ENCODE results near the gene RAB42.

DNA sequence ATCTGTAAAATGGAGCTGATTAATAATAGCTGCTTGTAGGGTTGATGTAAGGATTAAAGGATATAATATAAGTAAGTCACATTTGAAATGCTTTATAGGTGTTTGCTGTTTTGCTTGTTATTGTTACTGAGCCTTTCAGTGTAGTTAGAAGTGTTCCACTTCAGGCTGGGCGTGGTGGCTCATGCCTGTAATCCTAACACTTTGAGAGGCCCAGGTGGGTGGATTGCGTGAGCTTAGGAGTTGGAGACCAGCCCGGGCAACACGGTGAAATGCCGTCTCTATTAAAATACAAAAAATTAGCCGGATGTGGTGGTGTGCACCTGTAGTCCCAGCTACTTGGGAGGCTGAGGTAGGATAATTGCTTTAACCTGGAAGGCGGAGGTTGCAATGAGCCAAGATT is 27.0 kb upstream of the RAB42 start:
- TF ChIP-seq, protein P1, sequence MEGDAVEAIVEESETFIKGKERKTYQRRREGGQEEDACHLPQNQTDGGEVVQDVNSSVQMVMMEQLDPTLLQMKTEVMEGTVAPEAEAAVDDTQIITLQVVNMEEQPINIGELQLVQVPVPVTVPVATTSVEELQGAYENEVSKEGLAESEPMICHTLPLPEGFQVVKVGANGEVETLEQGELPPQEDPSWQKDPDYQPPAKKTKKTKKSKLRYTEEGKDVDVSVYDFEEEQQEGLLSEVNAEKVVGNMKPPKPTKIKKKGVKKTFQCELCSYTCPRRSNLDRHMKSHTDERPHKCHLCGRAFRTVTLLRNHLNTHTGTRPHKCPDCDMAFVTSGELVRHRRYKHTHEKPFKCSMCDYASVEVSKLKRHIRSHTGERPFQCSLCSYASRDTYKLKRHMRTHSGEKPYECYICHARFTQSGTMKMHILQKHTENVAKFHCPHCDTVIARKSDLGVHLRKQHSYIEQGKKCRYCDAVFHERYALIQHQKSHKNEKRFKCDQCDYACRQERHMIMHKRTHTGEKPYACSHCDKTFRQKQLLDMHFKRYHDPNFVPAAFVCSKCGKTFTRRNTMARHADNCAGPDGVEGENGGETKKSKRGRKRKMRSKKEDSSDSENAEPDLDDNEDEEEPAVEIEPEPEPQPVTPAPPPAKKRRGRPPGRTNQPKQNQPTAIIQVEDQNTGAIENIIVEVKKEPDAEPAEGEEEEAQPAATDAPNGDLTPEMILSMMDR (conservative IDR thresholded peaks at IDR 0.05; ENCODE audit: low read length), result no peak
- TF ChIP-seq EZH2phosphoT487 (IDR thresholded peaks at IDR 0.05; ENCODE audit: borderline replicate concordance), result no peak

All from Loucy (cell line).